Astrocyte of the spinal cord (primary cell): Measurements from ENCODE around the gene BLM.

Source experiments
- DNase-seq: peaks from one replicate; pipeline ENCODE4 v3.0.0; 2011; ENCODE audit warnings: low read depth, low spot score
- H3K4me3 ChIP-seq: 2 replicates; pipeline ENCODE4 v1.5.1; 2011; ENCODE audit warnings: low read depth, mild to moderate bottlenecking, low read length, moderate library complexity
- in situ Hi-C: cut with HindIII; loops from 2 replicates; pipeline ENCODE4 v1.10.0; 2017; ENCODE audit warnings: low sequenced_read_pairs
- TF ChIP-seq, protein P1 (sequence below): IDR thresholded peaks from 2 replicates; pipeline ENCODE4 v1.5.1; 2012; ENCODE audit warnings: low read depth, mild to moderate bottlenecking, low read length, inconsistent platforms

The BLM gene

DNA sequence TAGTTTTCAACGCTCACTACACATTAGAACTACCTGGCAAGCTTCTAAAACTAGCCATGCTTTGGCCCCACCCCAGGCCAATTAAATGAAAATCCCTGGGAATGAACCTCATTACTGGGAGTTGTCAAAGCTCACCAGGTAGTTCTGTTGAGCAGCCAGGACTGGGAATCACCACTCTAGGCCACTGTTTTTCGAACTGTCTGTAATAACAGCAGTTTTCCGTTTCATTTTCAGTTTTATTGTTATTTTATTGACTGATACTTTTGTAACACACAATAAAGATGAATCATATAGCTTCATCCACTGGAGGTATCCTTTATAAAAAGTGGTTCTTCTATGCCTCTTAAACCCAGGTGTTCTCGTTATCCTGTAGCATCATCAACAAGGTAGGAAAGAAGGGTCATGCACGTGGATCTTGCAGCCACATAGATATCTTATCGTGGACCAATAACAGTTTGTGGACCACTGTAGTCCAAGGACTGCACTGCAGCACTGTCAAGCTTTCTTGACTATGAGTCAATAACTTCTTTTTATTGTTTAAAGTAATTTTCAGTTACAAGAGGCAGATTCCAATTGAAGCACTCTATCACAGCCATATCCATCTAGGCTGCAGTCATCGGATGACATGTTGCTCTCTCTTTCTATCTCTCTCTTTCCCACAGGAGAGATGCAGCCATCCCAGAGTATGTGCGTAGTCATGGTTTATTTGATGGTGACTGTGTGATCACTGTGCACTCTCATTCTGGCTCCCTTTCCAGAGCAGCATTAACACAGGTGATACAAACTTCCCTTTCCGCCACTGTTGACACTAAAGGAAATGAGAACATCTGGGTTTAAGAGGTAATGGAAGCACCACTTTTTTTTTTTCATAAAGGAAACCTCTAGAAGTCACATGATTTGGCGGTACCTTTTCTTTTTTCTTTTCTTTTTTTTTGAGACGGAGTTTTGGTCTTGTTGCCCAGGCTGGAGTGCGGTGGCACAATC lies 39.0 kb upstream of the BLM start:
- TF ChIP-seq, protein P1, sequence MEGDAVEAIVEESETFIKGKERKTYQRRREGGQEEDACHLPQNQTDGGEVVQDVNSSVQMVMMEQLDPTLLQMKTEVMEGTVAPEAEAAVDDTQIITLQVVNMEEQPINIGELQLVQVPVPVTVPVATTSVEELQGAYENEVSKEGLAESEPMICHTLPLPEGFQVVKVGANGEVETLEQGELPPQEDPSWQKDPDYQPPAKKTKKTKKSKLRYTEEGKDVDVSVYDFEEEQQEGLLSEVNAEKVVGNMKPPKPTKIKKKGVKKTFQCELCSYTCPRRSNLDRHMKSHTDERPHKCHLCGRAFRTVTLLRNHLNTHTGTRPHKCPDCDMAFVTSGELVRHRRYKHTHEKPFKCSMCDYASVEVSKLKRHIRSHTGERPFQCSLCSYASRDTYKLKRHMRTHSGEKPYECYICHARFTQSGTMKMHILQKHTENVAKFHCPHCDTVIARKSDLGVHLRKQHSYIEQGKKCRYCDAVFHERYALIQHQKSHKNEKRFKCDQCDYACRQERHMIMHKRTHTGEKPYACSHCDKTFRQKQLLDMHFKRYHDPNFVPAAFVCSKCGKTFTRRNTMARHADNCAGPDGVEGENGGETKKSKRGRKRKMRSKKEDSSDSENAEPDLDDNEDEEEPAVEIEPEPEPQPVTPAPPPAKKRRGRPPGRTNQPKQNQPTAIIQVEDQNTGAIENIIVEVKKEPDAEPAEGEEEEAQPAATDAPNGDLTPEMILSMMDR: no peak
- in situ Hi-C loops: no loop called here
- no peak overlapping the region for H3K4me3 ChIP-seq
- DNase-seq: no peak

DNA sequence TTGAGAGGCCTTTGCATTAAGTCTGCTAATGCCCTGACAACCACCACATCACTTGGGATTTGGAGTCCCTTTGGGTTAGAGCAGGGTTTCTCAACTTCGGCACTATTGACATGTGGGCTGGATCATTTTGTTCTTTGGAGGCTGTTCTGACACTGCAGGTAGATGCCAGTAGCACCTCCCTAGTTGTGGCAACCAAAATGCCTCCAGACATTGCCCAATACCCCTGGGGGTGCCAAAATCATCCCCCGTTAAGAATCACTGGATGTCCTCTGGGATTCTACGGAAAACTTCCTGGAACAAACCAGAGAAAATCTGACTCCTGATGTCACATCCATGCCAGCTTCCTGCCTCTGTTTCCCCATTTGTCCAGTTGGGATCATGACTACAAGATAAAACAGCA lies 37.2 kb upstream of the BLM start:
- no peak for DNase-seq
- TF ChIP-seq, protein P1: no peak
- no peak overlapping the region for H3K4me3 ChIP-seq
- in situ Hi-C loops: no loop called here

DNA sequence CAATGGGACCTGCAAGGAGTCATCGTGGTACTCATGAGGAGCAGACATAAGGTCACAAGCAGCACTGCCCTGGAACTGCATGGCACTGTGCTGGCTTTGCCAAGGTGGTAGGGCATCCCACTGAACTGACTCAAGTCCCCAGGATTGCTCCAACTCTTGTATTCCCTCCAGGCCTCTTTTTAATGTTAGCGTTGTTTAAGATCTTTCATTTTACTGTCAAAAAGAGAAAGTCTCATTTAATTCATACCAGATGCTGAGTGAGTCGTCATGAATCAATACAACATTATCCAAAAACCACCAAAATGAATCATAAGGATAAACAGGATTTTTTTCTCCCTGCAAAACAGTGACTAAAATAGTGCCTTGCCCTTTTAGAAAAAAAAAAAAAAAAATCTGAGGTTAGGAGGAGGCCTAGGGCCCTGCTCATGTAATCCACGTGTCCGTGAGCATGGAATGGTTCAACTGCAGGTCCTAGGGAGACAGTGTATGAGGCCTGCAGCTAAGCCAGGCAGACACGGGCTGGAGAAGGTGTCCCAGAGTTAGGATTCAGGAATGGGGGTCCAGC lies 36.7 kb upstream of the BLM start:
- DNase-seq: peak; percentile 95
- H3K4me3 ChIP-seq: no peak overlapping the region
- TF ChIP-seq, protein P1: no peak
- in situ Hi-C loops: no loop called here

DNA sequence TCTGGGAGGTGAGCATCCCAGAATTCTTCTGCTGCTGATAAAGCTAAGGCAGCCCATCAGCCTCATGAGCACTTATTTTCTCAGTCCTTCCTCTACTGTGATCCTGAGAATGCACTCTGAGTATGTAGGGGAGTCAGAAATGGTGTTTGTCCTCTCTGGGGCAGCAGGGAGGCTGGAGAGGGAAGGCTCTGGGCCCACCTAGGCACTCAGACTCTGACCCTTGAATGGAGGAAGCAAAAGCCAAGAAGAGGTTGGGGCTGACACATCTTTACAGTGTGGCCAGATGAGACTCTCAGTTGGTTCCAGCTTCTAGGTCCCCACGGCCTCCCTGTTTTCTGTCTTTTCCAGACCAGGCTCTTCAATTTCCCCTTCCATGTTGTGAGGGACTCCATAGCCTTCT lies 36.1 kb upstream of the BLM start:
- TF ChIP-seq, protein P1: no peak
- in situ Hi-C loops: no loop called here
- H3K4me3 ChIP-seq: no peak overlapping the region
- no peak for DNase-seq

DNA sequence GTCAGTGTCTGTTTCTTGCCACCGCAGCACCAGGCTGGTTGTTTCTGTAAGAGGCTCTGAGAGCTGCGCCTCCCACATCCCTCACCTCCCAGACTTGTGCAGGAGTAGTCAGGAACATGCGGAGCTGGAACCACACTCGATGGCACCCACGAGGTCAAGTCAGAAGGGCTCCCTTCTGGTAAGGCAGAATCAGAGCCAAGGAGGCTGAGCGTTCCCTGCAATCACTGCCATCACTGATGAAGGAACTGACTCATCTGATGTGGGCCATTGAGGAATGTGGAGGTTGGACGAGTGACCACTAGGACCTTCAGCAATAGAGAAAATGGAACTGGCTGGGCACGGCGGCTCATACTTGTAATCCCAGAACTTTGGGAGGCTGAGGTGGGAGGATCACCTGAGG lies 35.7 kb upstream of the BLM start:
- in situ Hi-C loops: no loop called here
- TF ChIP-seq, protein P1: no peak
- H3K4me3 ChIP-seq: no peak overlapping the region
- peak; percentile 90 for DNase-seq

DNA sequence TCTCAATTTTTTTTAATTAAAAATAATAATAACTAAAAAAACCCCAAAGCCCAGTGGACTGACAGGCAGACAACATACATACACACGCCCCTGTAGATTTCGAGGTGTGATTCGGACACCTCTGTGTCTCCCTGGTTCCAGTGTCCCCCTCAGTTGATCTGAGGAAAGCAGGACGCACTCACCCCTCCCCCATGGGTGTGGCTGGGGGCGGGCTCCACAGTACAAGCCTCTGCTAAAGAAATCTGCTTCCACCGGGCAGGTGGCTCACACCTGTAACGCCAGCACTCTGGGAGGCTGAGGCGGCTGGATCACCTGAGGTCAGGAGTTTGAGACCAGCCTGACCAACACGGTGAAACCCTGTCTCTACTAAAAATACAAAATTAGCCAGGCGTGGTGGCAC lies 33.8 kb upstream of the BLM start:
- no peak for DNase-seq
- TF ChIP-seq, protein P1: no peak
- in situ Hi-C loops: no loop called here
- H3K4me3 ChIP-seq: no peak overlapping the region
